DLD1 (cell line): ENCODE measurements around the gene PGAP1.

ENCODE experiments used
- in situ Hi-C: cut with HindIII; loops from 2 replicates; pipeline ENCODE4 v1.10.0; 2017; ENCODE audit warnings: low sequenced_read_pairs

The PGAP1 gene, protein sequence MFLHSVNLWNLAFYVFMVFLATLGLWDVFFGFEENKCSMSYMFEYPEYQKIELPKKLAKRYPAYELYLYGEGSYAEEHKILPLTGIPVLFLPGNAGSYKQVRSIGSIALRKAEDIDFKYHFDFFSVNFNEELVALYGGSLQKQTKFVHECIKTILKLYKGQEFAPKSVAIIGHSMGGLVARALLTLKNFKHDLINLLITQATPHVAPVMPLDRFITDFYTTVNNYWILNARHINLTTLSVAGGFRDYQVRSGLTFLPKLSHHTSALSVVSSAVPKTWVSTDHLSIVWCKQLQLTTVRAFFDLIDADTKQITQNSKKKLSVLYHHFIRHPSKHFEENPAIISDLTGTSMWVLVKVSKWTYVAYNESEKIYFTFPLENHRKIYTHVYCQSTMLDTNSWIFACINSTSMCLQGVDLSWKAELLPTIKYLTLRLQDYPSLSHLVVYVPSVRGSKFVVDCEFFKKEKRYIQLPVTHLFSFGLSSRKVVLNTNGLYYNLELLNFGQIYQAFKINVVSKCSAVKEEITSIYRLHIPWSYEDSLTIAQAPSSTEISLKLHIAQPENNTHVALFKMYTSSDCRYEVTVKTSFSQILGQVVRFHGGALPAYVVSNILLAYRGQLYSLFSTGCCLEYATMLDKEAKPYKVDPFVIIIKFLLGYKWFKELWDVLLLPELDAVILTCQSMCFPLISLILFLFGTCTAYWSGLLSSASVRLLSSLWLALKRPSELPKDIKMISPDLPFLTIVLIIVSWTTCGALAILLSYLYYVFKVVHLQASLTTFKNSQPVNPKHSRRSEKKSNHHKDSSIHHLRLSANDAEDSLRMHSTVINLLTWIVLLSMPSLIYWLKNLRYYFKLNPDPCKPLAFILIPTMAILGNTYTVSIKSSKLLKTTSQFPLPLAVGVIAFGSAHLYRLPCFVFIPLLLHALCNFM

GRCh38 chr2:196926562-196927375, at the start of gene PGAP1:
Gene PGAP1 (minus strand): TSS chr2:196926707. CDS start chr2:196926616, 91 bp downstream.
- in situ Hi-C loops = no loop called here

DNA sequence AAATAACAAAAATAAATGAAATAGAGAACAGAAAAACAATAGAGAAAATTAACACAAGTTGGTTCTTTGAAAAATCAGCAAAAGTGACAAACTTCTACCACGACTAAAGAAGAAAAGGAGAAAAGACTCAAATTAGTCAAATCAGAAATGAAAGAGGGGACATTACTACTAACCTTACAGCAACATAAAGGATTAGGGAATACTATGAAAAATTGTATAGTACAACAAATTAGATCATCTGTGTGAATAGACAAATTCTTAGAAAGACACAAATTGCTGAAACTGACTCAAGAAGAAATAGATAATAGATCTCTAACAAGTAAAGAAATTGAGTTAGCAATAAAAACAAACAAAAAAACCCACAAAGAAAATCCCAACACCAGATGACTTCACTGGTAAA, 48.5 kb upstream of the PGAP1 start:
- in situ Hi-C loops = no loop called here

DNA sequence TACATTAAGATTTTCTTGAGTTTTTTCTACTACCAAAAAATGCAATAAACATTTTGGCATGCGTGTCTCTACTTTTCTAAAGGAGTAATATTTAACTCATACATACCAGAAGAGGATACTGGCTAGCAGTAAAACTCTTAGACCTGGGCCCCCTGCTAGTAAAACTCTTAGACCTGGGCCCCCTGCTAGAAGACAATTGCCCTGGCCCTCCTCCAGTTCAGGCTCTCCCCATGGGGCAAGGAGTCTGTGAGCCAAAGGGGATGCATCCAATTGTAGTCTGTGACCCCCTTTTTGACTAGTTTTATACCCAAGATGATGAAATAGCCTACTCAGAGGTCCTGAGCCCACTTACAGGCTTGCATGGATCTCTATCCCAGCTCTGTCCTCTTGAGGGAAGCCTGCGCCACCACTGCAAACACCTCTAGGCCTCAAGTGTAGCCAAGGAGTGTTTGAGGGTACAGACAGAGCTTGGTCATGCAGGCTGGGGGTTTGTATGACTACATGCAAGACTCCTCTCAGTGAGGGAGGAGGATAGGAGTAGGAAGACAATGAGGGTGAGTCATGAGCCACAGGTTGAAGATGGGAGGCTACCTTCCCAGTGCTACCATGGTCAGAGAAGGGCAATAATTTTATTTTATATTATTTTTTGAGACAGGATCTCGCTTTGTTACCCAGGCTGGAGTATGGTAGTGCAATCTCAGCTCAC, 45.2 kb upstream of the PGAP1 start:
- in situ Hi-C loops = no loop called here

DNA sequence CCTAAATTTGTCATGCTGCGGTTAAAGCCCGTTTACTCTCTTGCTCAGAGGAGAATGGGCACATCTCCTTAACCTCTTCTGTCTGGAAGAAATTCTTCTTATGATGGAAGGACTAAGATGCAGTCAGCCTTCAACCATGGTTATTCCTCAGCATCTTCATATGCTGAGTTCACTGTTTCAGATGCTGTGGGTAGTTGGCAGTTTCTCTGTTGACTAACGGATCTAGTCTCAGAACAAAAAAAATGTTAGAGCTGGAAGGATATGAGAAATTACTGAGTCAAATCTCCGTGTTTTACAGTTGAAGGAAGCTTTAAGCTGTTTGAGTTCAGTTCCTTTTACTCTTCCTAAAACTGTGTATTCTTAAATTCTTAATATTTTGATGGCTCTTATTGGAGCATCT, 43.6 kb upstream of the PGAP1 start:
- in situ Hi-C loops = no loop called here

GRCh38 chr2:196968516-196968915, 42.0 kb upstream of the PGAP1 start:
- in situ Hi-C loops = no loop called here

GRCh38 chr2:196967775-196968174, 41.3 kb upstream of the PGAP1 start:
- in situ Hi-C loops = no loop called here

DNA sequence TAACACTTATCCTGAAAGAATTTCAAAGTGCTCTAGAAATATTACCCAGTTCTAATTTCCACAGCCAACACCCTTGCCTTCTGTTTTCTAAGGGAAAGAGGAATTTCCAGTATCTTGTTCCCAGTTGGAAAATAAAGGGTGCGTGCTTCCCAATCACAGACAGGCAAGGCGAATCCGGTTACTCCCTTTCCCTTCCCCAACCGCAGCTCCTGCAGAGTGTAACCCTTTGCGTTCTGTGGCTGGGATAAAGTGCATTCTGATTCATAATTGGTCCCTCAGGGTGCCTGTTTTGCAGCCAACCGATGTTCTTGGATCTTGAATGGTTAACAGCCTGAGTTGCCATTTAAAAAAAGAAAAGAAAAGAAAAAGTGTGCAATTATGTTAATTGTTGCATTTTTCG, 40.6 kb upstream of the PGAP1 start:
- in situ Hi-C loops = no loop called here

DNA sequence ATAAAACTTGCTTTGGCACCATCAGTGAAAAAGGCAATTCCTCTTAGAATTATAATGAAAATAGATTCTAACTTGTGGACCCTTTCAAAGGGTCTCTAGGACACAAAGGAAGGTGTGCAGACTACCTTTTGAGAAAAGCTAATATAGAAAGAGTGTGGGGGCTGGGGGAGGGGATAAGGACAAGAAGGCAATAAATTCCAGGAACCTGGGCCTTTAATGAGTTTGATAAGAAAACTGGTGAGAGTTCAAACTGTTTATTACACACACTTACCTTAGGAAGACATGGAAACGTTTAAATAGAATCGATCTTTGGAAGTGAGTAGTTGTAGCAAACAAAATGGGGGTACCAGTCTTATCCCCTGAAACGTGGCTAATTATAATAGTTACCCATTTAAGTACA, 39.6 kb upstream of the PGAP1 start:
- in situ Hi-C loops = no loop called here

- in situ Hi-C loops = no loop called here
Observed at GRCh38 chr2:196965651-196966050, 39.1 kb upstream of the PGAP1 start.

DNA sequence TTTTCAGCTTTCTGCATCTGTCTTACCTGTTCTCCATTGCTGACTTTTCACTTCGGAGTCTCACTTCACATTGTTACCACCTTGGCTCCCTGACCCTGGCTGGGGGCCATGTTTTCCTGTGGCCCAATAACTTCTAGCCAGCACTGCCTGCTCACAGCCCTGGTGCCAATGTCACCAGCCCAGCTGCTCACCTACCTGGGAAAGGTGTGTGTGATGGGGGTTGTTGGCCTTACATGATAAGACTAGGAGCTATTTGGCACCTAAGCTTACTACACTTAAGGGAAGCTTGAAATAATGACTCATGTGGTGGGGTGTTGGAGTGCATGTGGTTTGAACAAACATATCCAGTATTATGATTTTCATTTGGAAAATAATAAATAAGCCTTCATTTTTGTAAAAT, 37.5 kb upstream of the PGAP1 start:
- in situ Hi-C loops = no loop called here

GRCh38 chr2:196963043-196963442, 36.5 kb upstream of the PGAP1 start:
- in situ Hi-C loops = no loop called here

DNA sequence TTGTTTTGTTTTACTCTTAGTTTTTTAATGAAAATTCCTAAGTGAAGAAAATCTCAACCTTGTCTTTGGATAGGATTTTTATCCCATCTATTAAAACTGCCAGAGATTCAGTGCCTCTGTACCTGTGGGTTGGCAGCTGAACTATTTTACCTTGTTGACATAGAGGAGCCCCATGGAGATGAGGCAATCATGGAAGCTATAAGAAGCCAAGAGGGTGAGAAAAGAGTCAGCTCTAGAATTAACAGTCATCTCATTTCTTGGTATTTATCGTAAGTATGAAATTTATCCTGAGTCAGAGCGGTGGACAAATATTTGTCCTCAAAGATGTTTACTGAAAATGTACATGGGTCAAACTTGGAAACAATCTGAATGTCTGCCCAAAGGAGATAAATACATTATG, 35.8 kb upstream of the PGAP1 start:
- in situ Hi-C loops = no loop called here

DNA sequence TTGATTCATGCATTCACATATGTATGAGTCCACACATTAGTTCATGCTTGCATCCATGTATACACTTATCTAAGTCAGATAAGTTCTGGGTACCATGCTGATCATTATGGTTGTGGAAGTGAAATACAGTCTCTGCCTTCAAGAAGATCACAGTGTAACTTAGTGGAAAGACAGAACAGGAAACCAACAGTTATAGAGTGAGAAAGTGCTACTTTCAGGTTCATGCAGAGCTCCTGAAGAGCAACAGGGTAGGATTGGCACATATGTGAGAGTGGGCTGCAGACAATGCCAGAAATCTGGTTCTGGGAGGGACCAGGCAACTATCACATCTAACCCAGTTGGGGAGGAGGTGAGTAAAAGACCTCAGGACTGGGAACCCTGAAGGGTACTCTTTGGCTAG, 35.4 kb upstream of the PGAP1 start:
- in situ Hi-C loops = no loop called here

DNA sequence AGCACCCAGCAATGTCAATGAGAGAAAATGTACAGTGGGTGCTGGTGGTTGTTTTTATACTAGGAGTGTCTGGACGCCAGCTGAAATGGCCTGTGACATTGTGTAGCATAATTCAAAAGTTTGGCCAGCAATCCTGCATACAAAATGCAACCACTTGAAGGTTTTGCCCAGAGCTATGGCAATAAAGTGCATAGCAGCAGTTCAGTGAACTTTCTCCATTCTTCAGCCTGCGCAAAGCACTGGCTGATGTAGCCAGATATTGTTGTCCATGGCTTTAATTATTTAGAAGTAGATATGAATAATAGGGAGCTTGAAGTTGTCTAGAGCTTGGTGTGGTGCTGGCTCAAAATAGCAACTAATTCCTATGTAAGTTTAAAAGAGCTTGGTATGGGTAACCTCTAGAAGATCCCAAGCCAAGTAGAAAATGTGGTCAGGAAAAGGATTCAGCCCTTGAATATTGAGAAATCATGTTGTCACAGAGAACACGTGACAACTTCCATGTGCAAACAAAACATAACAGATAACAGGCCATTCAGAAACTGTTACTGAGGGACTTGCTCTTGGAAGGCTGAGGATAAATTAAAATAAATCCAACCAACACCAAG, 33.3 kb upstream of the PGAP1 start:
- in situ Hi-C loops = no loop called here

DNA sequence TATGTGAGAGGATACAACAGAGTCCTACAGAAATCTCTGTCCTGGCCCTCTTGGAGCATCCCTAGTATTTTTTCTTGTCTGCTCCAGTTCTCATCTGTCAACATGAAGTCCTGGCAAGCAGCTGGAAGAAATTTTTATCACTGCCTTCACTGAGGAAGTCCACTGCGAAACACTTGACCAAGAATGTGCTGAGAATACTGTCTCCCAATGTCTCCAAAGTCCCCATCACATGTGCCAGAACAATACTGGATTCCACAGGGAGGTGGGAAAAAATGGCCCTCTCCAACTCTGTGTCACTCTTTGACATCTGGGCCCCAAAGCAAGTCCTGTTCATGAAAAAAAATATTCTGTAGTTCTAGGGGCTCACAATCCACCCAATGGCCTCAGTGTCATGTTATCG, 32.8 kb upstream of the PGAP1 start:
- in situ Hi-C loops = no loop called here

DNA sequence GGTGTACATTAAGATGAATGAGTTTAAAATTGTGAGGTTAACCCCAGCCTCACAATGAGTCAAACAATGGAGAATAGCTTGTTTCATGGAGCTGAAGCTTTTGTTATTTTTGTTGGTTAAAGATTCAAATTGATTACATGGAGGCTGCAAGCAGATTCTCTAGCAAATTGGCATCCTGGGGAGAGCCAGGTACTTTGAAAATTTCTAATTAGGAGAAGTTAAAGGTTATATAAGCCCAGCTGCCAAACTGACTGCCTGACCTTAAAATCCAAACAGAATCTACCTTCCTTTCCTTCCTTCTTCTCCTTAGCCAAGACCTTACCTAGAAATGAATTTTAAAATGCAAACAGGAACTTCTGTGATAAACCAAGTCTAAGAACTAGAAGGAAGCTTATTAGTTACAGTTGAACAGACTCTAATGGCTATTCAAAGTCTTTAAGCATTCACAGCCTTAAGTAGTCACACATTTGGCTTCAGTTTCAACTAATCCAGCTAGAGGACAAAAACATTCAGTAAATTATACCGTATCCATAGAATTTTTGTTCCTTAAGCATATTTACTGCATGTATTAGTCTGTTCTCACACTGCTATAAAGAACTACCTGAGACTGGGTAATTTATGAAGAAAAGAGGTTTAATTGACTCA, 31.5 kb upstream of the PGAP1 start:
- in situ Hi-C loops = no loop called here

GRCh38 chr2:196957442-196957841, 30.9 kb upstream of the PGAP1 start:
- in situ Hi-C loops = no loop called here

DNA sequence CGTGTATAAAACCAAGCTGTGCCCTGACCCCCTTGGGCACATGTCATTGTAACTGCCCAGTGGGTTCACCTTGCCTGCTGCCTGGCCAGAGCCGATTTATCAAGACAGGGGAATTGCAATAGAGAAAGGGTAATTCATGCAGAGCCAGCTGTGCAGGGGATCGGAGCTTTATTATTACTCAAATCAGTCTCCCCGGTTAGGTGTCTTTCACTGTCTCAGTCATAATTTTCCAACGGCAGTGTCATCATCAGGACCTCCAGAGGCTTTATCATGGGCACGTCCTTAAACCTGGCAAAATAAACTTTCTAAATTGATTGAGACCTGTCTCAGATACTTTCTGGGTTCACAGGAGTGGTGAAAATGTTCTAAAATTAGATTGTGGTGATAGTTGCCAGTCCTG, 29.6 kb upstream of the PGAP1 start:
- in situ Hi-C loops = no loop called here

GRCh38 chr2:196955036-196955435, 28.5 kb upstream of the PGAP1 start:
- in situ Hi-C loops = no loop called here

DNA sequence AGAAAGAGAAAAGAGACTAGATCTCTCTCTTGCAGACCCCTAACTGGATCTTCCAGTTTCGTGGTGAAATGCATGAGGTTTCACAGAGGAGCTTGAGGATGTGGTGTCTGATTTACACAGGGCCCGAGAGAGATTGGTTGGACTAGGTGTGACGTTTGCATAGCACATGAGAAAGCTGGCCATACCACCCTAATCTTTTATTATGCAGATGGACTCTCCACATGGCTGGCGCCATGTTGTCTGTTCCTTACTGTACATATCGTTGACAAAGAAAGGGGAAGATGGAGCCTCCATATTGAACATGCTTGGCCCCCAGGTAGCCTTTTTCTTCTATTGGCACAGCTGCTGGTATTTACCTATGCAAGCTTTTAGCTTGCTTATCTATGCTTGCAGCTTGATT, 27.5 kb upstream of the PGAP1 start:
- in situ Hi-C loops = no loop called here
